Aorta (tissue), 5 donors: ENCODE data around the gene TFAM. TPM values are rescaled to one million over a fixed set of nuclear protein-coding genes. Genes with fewer than 3 reads are reported as not detected.
A peak's percentile ranks its signal among the peaks of the same experiment; 100 is the strongest.

Experiments used
- ATAC-seq: fragments of 200-7000 bp; cut with Tn5 transposase; one replicate; pipeline ENCODE4 v1.9.1; 2022; ENCODE audit warnings: moderate library complexity; ENCODE audit not compliant: low FRiP score
- DNase-seq, 2 donors: peaks; one replicate each; pipeline ENCODE4 v3.0.0-alpha.2; 2020
- H3K27ac ChIP-seq, 2 donors: one replicate each; pipeline ENCODE4 v1.5.1; 2013; ENCODE audit warnings: low read length in 2 of 2, mild to moderate bottlenecking in 2 of 2, moderate library complexity in 2 of 2, control low read depth in 1 of 2, inconsistent platforms in 1 of 2, low read depth in 1 of 2
- H3K27me3 ChIP-seq, 2 donors: one replicate each; pipeline ENCODE4 v1.6.1; 2013; ENCODE audit warnings: control low read depth in 1 of 2, low read length in 1 of 2, mild to moderate bottlenecking in 1 of 2, moderate library complexity in 1 of 2; ENCODE audit not compliant: insufficient read depth in 2 of 2, control insufficient read depth in 1 of 2
- H3K36me3 ChIP-seq, 2 donors: one replicate each; pipeline ENCODE4 v1.6.1; 2013; ENCODE audit warnings: control low read depth in 1 of 2, low read length in 1 of 2, mild to moderate bottlenecking in 1 of 2; ENCODE audit not compliant: insufficient read depth in 2 of 2, control insufficient read depth in 1 of 2
- H3K4me1 ChIP-seq, 2 donors: one replicate each; pipeline ENCODE4 v1.6.1; 2013; ENCODE audit warnings: low read length in 2 of 2, control low read depth in 1 of 2, mild to moderate bottlenecking in 1 of 2, moderate library complexity in 1 of 2; ENCODE audit not compliant: insufficient read depth in 2 of 2, control insufficient read depth in 1 of 2
- H3K4me3 ChIP-seq, 2 donors: one replicate each; pipeline ENCODE4 v1.5.1; 2013; ENCODE audit warnings: low read length in 2 of 2, control low read depth in 1 of 2, mild to moderate bottlenecking in 1 of 2
- H3K9me3 ChIP-seq: one replicate; pipeline ENCODE4 v1.6.1; 2013; ENCODE audit warnings: mild to moderate bottlenecking, low read length; ENCODE audit not compliant: control insufficient read depth
- WGBS, 2 donors: extraction: QIAGEN DNeasy Blood & Tissue Kit; methylation state at CpG; one replicate each; pipeline ENCODE4 v1.1.7; 2013; 5-methylcytosine and 5-hydroxymethylcytosine counted together
- intact Hi-C, 2 donors: fragments of 100-400 bp; cut with DNase I; formaldehyde crosslinking; loops; one replicate each; pipeline versions ENCODE4 v1.14.2 to v1.15.0; 2022
- polyA plus RNA-seq, 2 donors: library from polyadenylated mRNA; stranded (reverse); fragments of 200-250 nt; gene quantifications; one replicate each; pipeline ENCODE4 v1.2.3, GENCODE V29; 2013
- total RNA-seq, 2 donors: library from RNA; stranded (reverse); fragmentation: NEBNext Ultra II Directional; extraction: Animal tissue kit (Norgen Biotek cat#: 25700); gene quantifications; one replicate each; pipeline ENCODE4 v1.2.1, GENCODE V29; 2021
- donor health status: healthy with polysubstance abuse.
- donor health status: Bipolar disorder and iron deficiency.
- donor health status: DM: no; HTN: no; CAD: no.
- donor health status: DM: no; HTN: no; CAD: no.
- donor health status: DM: yes; HTN: yes; CAD: no.

TFAM gene
- total and polyA plus RNA-seq, 4 donors: 6.5 to 25.5 (median 13.6) TPM

DNA sequence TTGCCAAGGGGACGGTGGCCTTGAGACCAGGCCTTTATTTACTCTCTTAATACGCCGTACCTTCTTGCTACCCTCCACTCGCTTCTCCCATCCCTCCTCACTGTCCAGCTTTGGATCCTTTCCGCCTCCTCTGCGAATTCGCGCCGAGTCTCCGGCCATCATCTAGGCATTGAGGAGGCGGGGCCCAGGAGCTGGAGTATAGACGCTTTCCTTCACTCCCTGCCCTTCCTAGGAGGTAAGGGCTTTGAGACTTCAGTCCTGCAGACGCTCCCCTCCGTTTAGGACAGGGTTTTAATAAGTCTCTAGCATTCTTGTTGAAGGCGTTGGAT lies 538 bp downstream of the TFAM start:
- ATAC-seq (peak; percentile 2), DNase-seq (peak; percentile 43 to 67)
- Histone ChIP-seq H3K4me3 (peak overlapping the region; percentile 57 to 71), H3K27ac (peak overlapping the region; percentile 19 to 76), H3K4me1 (peaks cover 2 to 4% of the 10 kb centered on the region in 2 donors), H3K27me3 (no peaks in the 10 kb centered on the region), H3K36me3 (no peaks in the 10 kb centered on the region), H3K9me3 (no peaks in the 10 kb centered on the region)
- intact Hi-C loops: loop anchor here (2.0 to 5.0 kb wide), 2 partner anchors 48 to 51 kb away; partner anchors contain the start of gene UBE2D1 (in 2 of the 2)
- 1% methylated on average over 15 of the region's 15 CpGs for WGBS, 2 donors

DNA sequence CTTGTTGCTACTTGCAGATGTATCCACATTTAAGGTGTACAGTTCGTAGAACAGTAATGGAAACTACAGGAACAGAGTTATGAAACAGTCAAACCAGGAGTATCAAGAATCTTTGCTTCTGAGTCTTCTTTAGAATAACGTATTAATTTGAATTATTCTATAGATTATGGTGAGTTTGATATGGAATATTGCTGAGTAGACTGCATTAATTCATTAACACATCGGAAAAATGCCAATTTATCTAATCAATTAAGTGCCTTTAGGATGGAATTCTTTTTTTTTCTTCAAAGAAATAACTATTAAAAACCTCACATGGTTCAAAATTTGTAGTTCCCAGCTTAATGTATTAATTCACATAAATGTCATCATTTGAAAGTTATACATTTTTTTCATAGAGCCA lies 3.8 kb downstream of the TFAM start:
- ATAC-seq (no peak), DNase-seq (no peak)
- Histone ChIP-seq H3K4me3 (no peak overlapping the region), H3K27ac (no peak overlapping the region), H3K27me3 (no peaks in the 10 kb centered on the region), H3K36me3 (no peaks in the 10 kb centered on the region), H3K4me1 (peaks cover 2% of the 10 kb centered on the region in 2 donors), H3K9me3 (no peaks in the 10 kb centered on the region)
- intact Hi-C loops: loop anchor here in 1 of 2 donors (5.0 kb wide), 1 partner anchor 52 kb away; the partner anchor contains the start of gene UBE2D1
- 92 to 94% methylated on average over 3 of the region's 3 CpGs for WGBS, 2 donors

DNA sequence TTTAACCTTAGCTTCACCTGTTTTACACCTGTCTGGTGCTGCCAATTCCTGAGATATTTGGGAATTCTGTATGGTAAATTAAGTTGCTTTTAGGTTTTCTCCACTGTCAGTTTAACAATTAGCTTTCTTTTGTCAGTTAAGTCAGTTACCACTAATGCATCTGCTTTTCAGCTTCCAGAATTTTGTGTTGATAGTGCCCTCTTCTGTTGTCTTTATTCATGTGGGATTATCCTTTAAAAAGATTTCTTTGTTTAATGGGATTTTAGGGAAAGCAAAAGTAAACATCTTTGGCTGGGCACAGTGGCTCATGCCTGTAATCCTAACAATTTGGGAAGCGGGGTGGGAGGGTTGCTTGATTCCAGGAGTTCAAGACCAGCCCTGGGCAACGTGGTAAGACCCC lies 8.1 kb downstream of the TFAM start:
- Histone ChIP-seq H3K4me1 (no peaks in the 10 kb centered on the region), H3K9me3 (no peaks in the 10 kb centered on the region), H3K27ac (no peak overlapping the region), H3K27me3 (no peaks in the 10 kb centered on the region), H3K4me3 (no peak overlapping the region), H3K36me3 (peaks cover 2 to 5% of the 10 kb centered on the region in 2 donors)
- DNase-seq: no peak
- ATAC-seq: no peak
- intact Hi-C loops: no loop called here
- 75 to 82% methylated on average over 2 of the region's 2 CpGs for WGBS, 2 donors

DNA sequence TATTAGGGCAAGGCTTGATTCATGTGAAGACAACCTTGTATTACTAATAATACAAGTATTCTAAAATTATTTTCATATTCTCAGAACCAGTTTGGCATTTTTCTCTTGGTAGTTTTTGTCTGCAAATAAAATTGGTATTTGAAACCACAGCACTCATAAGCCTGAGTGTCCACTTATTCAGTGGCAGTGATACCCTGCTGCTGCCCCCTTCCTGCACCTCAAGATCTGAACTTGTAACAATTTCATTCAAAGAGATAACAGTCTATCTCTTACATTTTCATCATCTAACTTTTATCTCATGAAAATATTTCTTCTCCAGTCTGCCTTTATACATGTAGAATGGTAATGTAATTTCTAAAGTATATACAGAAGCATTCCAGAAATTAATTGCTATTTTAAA lies 9.3 kb downstream of the TFAM start:
- intact Hi-C loops: no loop called here
- peaks cover 2 to 5% of the 10 kb centered on the region in 2 donors for H3K36me3 ChIP-seq
- H3K4me1 ChIP-seq: no peaks in the 10 kb centered on the region
- H3K27me3 ChIP-seq: no peaks in the 10 kb centered on the region
- H3K4me3 ChIP-seq: no peak overlapping the region
- H3K9me3 ChIP-seq: no peaks in the 10 kb centered on the region
- DNase-seq (no peak), ATAC-seq (no peak)
- no peak overlapping the region for H3K27ac ChIP-seq

DNA sequence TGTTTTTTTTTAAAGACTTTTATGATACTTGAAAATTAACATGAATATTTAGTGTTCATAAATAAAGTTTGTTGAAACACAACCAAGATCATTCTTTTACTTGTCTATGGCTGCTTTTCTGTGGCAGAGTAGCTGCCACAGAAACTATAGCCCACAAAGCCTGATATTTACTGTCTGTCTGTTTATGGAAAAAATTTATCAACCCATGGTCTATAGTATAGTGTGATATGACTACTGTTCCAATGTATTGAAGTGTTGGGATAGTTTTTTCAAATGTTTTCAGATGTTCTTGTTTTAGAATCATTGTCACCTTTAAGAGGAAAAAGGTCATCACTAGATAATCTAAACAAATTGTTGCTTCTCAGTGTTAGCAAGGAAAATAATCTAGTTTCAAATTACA lies 10.8 kb downstream of the TFAM start:
- no peak for ATAC-seq
- Histone ChIP-seq H3K27ac (no peak overlapping the region), H3K9me3 (no peaks in the 10 kb centered on the region), H3K4me3 (no peak overlapping the region), H3K36me3 (peaks cover 2 to 5% of the 10 kb centered on the region in 2 donors), H3K27me3 (no peaks in the 10 kb centered on the region), H3K4me1 (no peaks in the 10 kb centered on the region)
- no peak for DNase-seq
- intact Hi-C loops: no loop called here

DNA sequence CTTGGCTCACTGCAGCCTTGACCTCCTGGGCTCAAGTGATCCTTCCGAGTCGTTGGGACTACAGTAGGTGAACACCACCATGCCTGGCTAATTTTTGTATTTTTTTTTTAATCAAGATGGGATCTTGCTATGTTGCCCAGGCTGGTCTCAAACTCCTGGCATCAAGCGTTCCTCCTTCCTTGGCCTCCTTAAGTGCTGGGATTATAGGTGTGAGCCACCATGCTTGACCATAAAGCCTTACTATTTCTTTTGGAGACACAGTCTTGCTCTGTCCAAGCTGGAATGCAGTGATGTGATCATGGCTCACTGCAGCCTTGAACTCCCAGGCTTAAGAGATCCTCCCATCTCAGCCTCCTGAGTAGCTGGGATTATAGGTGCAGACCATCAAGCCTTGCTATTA lies 12.6 kb downstream of the TFAM start:
- H3K27me3 ChIP-seq: no peaks in the 10 kb centered on the region
- H3K36me3 ChIP-seq: peaks cover 2 to 5% of the 10 kb centered on the region in 2 donors
- ATAC-seq (no peak), DNase-seq (no peak)
- whole genome bisulfite sequencing, 2 donors: 97 to 98% methylated on average over 3 of the region's 3 CpGs
- H3K27ac ChIP-seq: no peak overlapping the region
- H3K4me1 ChIP-seq: no peaks in the 10 kb centered on the region
- H3K9me3 ChIP-seq: no peaks in the 10 kb centered on the region
- intact Hi-C loops: no loop called here
- no peak overlapping the region for H3K4me3 ChIP-seq

DNA sequence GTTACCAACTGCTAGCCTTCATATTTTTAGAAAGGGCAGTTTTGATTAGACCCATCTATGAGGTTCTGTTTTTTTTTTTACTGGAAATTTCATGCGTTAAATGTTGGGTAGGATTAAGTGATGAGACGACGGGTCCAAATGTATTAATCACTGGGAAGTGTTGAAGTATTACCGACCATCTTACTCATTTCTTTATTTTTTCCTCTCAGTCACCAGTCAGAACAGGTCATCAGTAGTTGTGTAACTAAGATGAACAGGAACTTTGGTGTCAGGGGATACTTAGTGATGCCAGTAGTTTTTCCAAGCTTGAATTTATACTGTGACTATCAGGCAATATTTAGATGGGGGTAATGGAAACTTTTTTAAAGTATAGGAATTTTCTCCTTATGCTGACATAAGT lies 14.2 kb downstream of the TFAM start:
- DNase-seq: no peak
- WGBS, 2 donors: 83 to 89% methylated on average over 4 of the region's 4 CpGs
- no peak overlapping the region for H3K27ac ChIP-seq
- intact Hi-C loops: no loop called here
- H3K36me3 ChIP-seq: peaks cover 2 to 5% of the 10 kb centered on the region in 2 donors
- H3K4me1 ChIP-seq: no peaks in the 10 kb centered on the region
- no peak overlapping the region for H3K4me3 ChIP-seq
- H3K27me3 ChIP-seq: no peaks in the 10 kb centered on the region
- ATAC-seq: no peak
- no peaks in the 10 kb centered on the region for H3K9me3 ChIP-seq

DNA sequence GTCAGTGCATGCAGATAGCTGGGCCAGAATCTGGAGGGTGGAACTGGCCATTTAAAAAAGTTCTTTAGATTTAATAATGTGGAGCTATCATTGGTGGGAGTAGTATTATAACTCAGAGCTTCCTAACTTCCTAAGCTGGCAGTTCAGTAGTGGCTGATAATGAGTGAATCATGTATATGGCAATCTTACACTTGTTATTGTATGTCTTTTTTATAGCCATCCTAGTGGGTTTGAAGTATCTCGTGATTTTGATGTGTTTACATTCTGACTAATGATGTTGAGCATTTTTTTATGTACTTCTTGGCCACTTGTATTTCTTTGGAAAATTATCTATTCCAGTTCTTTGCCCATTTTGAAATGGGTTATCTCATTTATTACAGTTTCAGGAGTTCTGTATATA lies 15.4 kb downstream of the TFAM start:
- intact Hi-C loops: no loop called here
- ATAC-seq: no peak
- Histone ChIP-seq H3K9me3 (no peaks in the 10 kb centered on the region), H3K27ac (no peak overlapping the region), H3K27me3 (no peaks in the 10 kb centered on the region), H3K4me1 (no peaks in the 10 kb centered on the region), H3K4me3 (no peak overlapping the region), H3K36me3 (peaks cover 2 to 5% of the 10 kb centered on the region in 2 donors)
- DNase-seq: no peak
- WGBS, 2 donors: 33 to 36% methylated on average over 1 of the region's 1 CpG

DNA sequence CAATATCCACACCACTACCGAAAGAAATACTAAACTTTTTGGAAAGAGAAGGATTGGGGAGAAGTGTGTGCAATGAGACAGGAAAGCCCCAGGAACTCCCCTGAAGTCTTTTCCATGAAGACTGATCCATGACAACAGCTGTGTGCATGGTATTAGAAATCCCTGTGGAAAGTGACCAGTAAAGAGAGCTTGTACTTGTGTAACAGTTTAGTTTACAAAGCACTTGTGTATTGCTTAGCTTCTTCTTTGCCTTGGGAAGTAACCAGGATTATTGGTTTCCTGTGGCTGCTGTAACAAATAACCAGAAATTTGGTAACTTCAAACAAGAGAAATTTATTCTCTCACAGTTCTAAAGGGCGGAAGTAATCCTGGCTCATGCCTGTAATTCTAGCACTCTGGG lies 18.8 kb downstream of the TFAM start:
- intact Hi-C loops: no loop called here
- no peak overlapping the region for H3K27ac ChIP-seq
- no peaks in the 10 kb centered on the region for H3K36me3 ChIP-seq
- H3K4me3 ChIP-seq: no peak overlapping the region
- H3K27me3 ChIP-seq: no peaks in the 10 kb centered on the region
- 96 to 98% methylated on average over 2 of the region's 2 CpGs for WGBS, 2 donors
- ATAC-seq (no peak), DNase-seq (no peak)
- H3K4me1 ChIP-seq: no peaks in the 10 kb centered on the region
- H3K9me3 ChIP-seq: no peaks in the 10 kb centered on the region
